HL-60 (cell line): Measurements from ENCODE around the gene CPZ.

ENCODE experiments used
- GABPA ChIP-seq: IDR thresholded peaks from 2 replicates; pipeline ENCODE4 v1.6.1; 2012; ENCODE audit warnings: low read depth
- POLR2AphosphoS5 ChIP-seq: IDR thresholded peaks from 2 replicates; pipeline ENCODE4 v1.6.1; 2012; ENCODE audit warnings: low read depth
- SPI1 ChIP-seq: IDR thresholded peaks from 2 replicates; pipeline ENCODE4 v1.6.1; 2012; ENCODE audit warnings: low read depth, mild to moderate bottlenecking, borderline replicate concordance
- TF ChIP-seq, protein P1 (sequence below): IDR thresholded peaks from one replicate; pipeline ENCODE4 v1.5.1; 2011; ENCODE audit warnings: low read length, control low read depth, inconsistent platforms; ENCODE audit not compliant: insufficient read depth

DNA sequence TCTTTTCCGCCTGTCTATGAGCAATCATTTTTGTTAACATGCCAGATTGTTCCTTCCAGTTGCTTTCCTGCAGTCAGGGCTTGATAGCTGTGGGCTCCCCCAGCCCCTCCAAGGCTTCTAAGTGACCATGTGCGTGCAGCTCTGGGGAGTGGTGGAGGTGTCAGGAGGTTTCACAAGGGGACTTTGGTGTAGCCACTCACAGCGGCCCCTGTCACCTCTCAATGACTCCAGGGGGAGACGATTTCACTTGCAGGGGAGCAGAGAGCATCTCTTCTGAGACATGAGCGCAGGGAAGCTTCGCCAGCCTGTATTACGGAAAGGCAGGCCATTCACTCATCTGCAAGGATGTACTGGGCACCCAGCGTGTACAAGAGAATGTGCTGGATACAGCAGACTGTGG is 15.5 kb upstream of the CPZ start:
- TF ChIP-seq, protein P1, sequence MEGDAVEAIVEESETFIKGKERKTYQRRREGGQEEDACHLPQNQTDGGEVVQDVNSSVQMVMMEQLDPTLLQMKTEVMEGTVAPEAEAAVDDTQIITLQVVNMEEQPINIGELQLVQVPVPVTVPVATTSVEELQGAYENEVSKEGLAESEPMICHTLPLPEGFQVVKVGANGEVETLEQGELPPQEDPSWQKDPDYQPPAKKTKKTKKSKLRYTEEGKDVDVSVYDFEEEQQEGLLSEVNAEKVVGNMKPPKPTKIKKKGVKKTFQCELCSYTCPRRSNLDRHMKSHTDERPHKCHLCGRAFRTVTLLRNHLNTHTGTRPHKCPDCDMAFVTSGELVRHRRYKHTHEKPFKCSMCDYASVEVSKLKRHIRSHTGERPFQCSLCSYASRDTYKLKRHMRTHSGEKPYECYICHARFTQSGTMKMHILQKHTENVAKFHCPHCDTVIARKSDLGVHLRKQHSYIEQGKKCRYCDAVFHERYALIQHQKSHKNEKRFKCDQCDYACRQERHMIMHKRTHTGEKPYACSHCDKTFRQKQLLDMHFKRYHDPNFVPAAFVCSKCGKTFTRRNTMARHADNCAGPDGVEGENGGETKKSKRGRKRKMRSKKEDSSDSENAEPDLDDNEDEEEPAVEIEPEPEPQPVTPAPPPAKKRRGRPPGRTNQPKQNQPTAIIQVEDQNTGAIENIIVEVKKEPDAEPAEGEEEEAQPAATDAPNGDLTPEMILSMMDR, result no peak
- TF ChIP-seq GABPA, result no peak
- TF ChIP-seq POLR2AphosphoS5, result no peak
- TF ChIP-seq SPI1, result no peak
